Measurements from ENCODE around the gene NSMCE4A.

NSMCE4A gene

DNA sequence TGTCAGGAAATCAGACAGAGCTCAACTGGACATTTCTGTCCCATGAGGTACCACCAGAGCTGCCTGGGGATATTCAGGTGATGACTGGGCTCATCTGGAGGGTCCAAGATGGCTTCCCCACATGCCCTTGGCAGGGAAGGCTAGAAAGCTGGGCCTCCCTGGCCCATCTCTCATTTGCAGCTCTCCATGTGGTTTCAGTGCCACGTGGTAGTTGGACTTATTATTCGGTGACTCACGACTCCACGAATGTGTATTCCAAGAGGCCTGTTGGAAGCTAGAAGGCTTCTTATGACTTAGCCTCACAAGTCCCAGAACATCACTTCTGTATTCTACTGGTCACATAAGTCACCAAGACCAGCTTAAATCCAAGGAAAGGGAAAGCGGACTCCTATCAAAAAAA is 22.8 kb downstream of the NSMCE4A start:
- no peak overlapping the region for H3K4me3 ChIP-seq (ENCODE audit: low read length)
- DNase-seq (ENCODE audit: low read depth): no peak
- no peak for TF ChIP-seq CTCF (IDR thresholded peaks at IDR 0.05; ENCODE audit: insufficient read depth, low read depth, low read length, missing control alignments)

DNA sequence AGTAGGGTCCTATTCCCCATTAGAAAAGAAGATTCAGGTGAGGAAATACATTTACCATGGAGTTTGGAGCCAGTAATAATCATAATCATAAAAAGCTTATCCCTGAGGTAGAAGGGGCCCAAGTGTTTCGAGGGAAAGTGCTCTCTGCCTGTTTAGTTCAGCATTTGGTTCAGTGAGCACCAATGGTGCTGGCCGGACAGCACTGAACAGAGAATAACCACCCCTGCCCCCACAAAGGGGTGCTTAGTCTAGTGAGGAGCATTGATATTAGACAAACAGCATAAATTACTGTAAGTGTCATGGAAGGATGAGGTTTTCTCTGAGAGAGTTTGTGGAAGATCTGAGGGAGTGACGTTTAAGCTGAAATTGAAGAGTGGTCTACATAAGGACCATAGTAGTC is 25.6 kb downstream of the NSMCE4A start:
- no peak for DNase-seq (ENCODE audit: low read depth)
- no peak overlapping the region for H3K4me3 ChIP-seq (ENCODE audit: low read length)
- TF ChIP-seq CTCF (IDR thresholded peaks at IDR 0.05; ENCODE audit: insufficient read depth, low read depth, low read length, missing control alignments): no peak

DNA sequence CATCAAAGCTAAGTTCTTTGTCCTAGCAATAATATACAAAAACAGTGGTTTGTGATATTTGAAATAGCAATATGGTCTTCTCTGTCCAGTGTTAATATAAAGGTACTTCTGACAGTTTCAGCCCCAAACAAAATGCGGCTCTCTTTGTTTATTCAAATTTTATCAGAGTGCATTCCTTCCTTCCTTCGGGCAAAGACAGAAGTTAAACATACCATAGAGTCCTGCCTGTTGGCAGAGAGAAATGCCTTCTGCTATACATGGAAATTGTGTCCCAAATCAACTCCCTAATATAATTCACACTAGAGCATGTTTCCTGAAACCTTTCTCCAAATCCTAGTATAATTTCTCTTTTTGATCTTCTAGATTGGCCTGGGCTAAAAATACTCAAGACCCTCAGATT is 26.0 kb downstream of the NSMCE4A start:
- no peak for DNase-seq (ENCODE audit: low read depth)
- no peak overlapping the region for H3K4me3 ChIP-seq (ENCODE audit: low read length)
- TF ChIP-seq CTCF (IDR thresholded peaks at IDR 0.05; ENCODE audit: insufficient read depth, low read depth, low read length, missing control alignments): no peak

GRCh38 chr10:121947343-121948330 is 27.4 kb downstream of the NSMCE4A start:
- DNase-seq (ENCODE audit: low read depth): peak; percentile 66

DNA sequence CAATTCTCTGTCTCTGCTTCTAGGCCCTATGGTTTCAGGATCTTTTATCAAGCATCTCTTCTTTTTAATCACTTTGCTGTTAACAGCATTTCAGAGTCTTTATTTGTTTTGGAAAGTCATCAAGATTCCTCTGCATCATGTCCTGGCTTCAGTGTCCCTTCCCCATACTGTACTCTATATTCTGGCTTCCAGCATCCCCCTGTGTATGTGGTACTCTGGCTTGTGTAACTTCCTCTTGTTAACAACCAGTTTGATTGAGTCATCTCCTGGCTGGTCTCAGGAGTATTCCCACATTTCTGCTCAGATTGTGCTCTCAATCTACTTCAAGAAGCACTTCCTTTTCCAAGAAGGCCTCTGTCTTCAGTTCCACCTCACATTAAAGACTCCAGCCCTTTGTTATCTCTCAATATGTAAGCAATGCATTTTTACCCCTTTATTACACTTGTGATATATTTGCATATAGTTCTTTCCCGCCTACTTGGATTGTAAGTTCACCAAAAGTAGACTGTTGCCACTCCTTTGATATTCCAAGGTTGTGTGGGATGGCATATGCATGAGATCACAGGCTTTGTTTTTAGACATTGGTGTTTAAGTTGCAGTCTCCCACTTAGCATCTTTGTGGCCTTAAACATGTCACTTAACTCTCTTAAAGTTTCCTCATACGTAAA is 32.1 kb downstream of the NSMCE4A start:
- no peak for TF ChIP-seq CTCF (IDR thresholded peaks at IDR 0.05; ENCODE audit: insufficient read depth, low read depth, low read length, missing control alignments)
- no peak overlapping the region for H3K4me3 ChIP-seq (ENCODE audit: low read length)
- DNase-seq (ENCODE audit: low read depth): peak; percentile 61

More at GRCh38 chr10:121947343-121948330, 27.4 kb downstream of the NSMCE4A start:
- TF ChIP-seq CTCF (IDR thresholded peaks at IDR 0.05; ENCODE audit: insufficient read depth, low read depth, low read length, missing control alignments): no peak
- H3K4me3 ChIP-seq (ENCODE audit: low read length): no peak overlapping the region

DNA sequence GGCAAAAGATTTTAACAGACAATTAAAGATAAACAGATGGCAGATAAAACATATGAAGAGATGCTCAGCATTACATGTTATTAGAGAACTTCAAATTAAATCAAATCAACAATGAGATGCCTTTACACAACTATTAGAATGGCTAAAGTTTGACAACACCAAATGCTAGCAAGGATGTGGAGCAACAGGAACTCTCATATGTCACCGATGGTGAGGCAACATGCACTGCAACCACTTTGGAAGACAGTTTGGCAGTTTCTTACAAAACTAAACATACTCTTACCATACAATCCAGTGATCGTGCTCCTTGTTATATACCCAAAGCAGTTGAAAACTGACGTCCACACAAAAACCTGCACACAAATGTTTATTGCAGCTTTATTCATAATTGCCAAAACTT is 33.5 kb downstream of the NSMCE4A start:
- H3K4me3 ChIP-seq (ENCODE audit: low read length): no peak overlapping the region
- DNase-seq (ENCODE audit: low read depth): no peak
- TF ChIP-seq CTCF (IDR thresholded peaks at IDR 0.05; ENCODE audit: insufficient read depth, low read depth, low read length, missing control alignments): no peak
